Thyroid gland (tissue), 4 donors: ENCODE measurements around the gene CTNNBL1.
"Not testable (repeated sequence)": the region's sequence is repeated elsewhere in the genome, so short reads cannot be mapped to it uniquely, and the experiment has no call there.

Source experiments
- CTCF ChIP-seq, 6 experiments: fragments of 200-600 bp in 3 of 6; fragments of 450-650 bp in 3 of 6; sonication (generic) in 3 of 6; IDR thresholded peaks; one replicate each; pipeline ENCODE4 v1.5.1; 2016 to 2019; ENCODE audit warnings: antibody characterized with exemption in 6 of 6, mild to moderate bottlenecking in 2 of 6, inconsistent platforms in 1 of 6, moderate library complexity in 1 of 6
- POLR2A ChIP-seq, 2 donors: fragments of 450-650 bp; IDR thresholded peaks; one replicate each; pipeline ENCODE4 v1.6.1; 2017; ENCODE audit warnings: antibody characterized with exemption in 2 of 2, mild to moderate bottlenecking in 2 of 2, moderate library complexity in 1 of 2

GRCh38 chr20:37856034-37856433 is 162.2 kb downstream of the CTNNBL1 start:
- not testable (repeated sequence) for TF ChIP-seq CTCF, POLR2A (IDR thresholded peaks at IDR 0.05)
